T-helper 2 cell (primary cell): ENCODE results near the gene MAP2K3.
"Not testable (repeated sequence)": the region's sequence is repeated elsewhere in the genome, so short reads cannot be mapped to it uniquely, and the experiment has no call there.

Experiments used
- DNase-seq, 5 experiments: peaks; one replicate each; pipeline versions ENCODE4 v3.0.0 to v3.0.0-alpha.2; 2012 to 2022

Gene MAP2K3

DNA sequence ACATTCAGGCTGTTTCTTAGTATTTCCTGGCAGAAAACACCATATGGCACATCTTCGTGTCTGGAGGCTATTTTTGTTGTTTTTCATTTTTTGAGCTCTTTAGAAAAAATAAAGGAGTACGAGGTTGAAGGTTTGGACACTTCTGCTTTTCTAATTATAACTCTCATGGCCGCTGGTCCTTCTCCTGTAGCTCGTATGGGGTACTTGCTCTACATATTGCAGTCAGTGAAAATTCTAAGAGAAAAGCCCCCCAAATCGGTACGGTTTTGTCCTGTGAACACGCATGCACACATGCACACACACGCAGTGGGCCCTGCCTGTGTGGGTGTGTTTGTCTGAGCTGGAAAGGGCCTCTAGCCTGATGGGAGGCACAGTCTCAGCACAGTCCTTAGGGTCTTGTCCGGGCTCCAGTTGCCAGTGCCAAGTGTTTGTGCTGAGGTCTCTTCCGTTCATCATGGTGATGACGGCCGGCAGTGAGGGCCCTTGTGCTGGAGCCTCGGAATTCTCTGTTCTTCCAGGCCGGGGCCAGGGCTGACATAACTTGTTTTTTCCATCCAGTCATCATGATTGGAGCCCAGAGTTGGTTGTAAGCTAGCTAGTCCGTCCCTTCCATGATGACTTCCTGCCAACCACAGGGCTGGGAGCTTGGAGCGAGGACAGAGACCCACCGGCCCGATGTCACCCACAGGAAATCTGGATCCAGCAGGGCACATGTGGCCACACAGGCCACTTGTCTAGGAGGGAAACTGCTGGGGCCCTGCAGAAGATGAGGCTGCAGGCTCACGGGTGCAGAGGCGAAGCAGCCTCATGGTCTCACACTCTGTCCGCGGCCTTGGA is 26.5 kb downstream of the MAP2K3 start:
- not testable (repeated sequence) for DNase-seq

DNA sequence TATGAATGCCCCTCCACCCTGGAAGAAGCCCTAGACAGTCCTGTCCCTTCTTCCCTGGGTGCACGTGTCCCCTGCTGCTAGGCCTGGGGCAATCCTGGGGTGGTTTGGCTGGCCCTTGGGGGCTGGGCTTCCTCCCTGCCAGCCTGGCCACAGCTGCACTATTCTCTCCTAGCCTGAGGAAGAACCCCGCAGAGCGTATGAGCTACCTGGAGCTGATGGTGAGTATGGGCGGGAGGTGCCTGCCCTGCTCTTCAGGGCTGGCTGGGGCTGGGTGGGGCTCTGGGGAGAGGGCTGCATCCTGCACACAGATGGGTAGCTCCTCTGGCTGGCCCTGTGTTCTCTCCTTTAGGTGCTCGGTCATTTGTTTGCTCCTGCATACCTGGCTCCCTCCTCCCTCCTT is 28.8 kb downstream of the MAP2K3 start:
- no peak for DNase-seq

DNA sequence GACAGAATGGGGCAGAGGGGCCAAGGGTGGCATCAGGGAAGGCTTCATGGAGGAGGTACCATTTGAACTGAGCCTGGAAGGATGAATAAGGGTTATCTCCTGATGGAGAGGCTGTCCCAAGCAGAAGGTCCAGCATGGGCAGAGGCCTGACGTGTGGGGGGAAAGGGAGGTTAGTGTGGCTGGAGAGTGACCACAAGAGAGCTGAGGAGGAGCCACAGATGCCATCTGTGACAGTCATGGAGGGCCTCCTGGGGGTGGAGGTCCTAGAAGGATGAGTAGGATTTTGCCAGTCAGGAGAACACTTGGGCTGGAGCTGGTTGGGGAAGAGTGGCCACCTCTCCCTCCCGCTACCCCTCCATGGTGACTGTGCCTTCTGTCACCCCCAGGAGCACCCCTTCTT is 29.2 kb downstream of the MAP2K3 start:
- DNase-seq, result not testable (repeated sequence)

DNA sequence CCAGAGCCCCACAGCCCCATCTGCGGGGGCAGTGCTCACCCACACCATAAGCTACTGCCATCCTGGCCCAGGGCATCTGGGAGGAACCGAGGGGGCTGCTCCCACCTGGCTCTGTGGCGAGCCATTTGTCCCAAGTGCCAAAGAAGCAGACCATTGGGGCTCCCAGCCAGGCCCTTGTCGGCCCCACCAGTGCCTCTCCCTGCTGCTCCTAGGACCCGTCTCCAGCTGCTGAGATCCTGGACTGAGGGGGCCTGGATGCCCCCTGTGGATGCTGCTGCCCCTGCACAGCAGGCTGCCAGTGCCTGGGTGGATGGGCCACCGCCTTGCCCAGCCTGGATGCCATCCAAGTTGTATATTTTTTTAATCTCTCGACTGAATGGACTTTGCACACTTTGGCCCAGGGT is 29.8 kb downstream of the MAP2K3 start:
- not testable (repeated sequence) for DNase-seq

DNA sequence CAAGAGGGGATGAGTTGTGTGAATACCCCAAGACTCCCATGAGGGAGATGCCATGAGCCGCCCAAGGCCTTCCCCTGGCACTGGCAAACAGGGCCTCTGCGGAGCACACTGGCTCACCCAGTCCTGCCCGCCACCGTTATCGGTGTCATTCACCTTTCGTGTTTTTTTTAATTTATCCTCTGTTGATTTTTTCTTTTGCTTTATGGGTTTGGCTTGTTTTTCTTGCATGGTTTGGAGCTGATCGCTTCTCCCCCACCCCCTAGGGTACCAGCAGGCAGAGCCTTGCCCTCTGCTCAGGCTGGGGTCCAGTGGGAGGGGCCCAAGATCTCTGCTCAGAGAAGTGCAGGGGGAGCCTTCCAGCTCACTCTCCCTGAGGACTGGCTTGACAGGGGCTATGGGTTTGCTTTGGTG is 30.2 kb downstream of the MAP2K3 start:
- DNase-seq, result not testable (repeated sequence)

DNA sequence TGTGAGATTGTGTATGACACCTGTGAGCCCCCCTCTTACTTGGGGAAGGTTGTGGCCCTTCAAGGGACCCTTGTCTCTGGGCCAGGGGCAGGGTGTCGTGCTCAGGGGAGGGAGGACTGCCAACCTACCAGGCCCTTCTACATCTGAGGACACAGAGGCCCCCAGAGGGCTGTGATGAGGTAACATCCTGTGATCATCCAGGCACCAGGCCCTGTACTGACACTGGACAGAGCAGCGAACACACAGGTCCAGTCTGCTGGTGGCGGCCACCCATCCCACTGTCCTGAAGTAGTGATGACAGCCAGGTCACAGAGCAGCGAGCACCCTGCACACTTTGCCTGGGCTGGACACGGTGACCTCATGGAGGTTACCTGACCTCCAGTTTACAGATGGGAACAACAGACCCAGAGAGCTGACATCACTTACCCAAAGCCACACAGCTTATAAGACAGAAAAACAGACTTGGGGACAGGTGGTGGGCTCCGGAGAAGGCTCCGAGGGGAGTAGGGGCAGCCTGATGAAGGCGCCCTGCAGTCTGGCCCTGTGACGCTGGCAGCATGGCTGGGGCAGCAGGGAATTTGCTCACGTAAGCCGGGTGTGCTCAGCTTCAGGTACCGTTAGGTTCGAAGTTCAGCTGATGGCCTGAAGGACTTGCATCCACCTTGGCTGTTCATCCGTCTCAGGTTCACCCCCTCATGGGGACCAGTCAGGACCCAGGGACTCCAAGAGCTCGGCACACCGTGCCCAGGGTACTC is 30.9 kb downstream of the MAP2K3 start:
- not testable (repeated sequence) for DNase-seq

DNA sequence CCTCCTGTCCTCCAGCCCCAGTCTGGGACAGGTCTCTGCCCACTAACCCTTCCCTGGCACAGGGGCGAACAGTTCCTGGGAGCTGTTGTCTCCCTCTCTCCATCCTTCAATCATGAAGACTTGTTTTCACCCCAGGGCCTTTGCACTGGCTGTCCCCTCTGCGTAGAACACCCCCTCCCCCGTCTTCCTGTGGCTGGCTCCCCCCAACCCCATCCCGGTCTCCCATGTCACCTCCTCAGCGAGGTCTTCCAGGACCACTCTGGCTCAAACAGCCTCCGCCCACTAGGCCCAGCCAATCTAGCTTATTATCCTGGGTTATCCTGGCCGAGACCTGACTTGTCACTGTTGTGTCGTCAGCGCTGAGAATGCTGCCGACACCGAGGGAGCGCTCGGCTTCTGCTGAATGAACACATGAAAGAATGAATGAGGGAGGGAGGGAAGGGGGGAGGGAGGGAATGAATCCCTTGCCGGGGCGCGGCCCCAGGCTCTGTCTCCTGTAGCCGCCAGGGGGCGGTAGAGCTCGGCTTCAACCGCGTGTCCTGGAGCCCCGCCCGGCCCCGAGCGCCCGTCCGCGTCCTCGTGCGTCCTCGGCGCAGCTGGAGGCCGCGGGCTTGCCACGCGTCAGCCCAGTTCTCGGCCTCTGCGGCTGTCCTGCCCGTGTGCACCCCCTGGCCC is 31.8 kb downstream of the MAP2K3 start:
- DNase-seq, result not testable (repeated sequence)

DNA sequence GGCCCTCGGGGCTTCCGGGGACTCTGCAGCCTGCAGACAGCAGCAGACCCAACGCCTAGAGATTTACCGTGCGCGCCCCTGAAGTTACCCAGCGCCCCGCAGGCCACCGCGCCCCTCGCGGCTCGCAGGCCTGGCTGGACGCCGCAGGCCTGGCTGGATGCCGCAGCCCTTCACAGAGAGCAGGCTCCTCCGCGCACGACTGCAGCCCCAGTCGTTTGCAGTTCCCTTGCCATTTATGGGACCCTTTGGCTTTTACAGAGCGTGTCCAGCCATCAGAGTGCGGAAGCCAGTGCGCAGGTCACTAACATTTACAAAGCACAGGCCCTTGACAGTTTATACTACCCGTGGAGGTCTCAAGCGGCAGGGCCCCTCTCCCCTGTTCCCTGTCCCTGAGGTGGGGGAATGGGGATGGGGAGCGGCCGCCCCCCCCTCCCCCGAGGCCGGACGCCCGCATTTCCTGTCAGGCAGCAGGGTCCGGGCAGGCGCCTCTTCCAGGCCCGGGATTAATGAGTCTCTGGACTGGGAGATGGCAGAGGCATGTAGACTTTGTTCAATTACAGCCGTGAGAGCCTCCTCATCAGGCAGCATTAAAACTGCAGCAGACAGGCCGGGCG is 32.5 kb downstream of the MAP2K3 start:
- DNase-seq, result not testable (repeated sequence)

DNA sequence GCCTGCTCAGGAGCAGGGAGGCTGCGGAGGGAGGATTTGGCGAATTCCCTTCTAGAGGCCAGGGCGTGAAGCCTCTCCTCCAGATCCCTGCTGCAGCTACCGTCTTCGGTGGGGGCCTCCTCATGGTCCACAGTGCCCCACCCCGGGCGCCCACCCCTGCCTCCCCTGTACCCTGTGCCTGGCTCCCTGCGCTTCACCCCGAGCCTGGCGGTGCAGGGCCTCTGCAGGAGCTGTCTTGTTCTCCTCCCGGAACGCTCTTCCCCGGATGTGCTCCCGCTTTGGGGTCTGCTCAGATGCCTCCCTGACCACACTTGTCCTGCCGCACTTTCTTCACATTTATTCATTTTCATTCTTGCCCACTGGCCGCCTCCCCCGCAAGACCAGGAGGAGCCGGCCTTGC is 33.3 kb downstream of the MAP2K3 start:
- not testable (repeated sequence) for DNase-seq

DNA sequence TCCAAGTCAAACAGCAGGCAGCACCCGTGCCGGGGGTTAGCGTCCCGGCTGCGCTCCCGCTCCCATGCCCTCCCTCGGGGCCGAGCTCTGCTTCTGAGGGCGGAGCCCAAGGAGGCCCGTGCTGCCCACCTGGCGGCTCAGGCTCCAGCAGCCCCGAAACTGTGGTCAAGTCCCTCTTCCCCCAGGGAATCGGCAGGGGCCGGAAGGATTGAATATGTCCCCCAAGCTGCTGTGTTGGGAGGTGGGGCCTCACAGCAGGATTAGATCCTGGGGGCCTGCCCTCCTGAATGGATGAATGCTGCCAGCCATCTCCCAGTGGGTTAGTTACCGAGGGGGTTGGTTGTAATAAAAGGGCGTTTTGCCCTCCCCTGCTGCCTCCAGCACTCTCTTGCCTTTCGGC is 33.9 kb downstream of the MAP2K3 start:
- no peak for DNase-seq

DNA sequence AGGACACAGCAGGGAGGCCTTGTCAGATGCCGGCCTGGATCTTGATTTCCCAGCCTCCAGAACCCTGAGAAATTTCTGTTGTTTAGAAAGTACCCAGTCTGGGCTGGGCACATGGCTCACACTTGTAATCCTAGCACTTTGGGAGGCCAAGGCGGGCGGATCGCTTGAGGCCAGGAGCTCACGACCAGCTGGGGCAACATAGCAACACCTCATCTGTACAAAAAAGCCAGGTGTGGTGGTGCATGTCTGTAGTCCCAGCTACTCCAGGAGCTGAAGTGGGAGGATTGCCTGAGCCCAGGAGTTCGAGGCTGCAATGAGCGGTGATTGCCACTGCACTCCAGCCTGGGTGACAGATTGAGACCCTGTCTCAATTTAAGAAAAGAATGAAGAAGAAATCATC is 34.3 kb downstream of the MAP2K3 start:
- not testable (repeated sequence) for DNase-seq

DNA sequence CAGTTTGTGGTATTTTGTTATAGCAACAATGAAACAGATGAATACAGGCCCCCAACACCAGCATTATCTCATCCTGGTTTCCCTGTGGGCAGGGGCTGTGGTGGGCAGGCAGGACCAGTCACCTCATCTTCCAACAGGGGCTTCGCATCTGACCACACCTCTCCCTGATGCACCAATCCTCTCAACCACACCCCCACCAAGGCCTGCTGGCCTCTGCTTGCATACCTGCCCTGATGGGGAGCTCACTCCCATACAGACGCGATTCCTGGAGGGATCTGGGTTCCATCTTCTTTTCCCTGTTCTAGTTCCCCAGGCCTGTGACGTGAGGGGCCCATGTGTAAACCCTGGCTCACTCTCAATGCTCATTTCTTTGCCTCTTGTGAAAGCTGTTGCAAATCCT is 34.7 kb downstream of the MAP2K3 start:
- not testable (repeated sequence) for DNase-seq

DNA sequence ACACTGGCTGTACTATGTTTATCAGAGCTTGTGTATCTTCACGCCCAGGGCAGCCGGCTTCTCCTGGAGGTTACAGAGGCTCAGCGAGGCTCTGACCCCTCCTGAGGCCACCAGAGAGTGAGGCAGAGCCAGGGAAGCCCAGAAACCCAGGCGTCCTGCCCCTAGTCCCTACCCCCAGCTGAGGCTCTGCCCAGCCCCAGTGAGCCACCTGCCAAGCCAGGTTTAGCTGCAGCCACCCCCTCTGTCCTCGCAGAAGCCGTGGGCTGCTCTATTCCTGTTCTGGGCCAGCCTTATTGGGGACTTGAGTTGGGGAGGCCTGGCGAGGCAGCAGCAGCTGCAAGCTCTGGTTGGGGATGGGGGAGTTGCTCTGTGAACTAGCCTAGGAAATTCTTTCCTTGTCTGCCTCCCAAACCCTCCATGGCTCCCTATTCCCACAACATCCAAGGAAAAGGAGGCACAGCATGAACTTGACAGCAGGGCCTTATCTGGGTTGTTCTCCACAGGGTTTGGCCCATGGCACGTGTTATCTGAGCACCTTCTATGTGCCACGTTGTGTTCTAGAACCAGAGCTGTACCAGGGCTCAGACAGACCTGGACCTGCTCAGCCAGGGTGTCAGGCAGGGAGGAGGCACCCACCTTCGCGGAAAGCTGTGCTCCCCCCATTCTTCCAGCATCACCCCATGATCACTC is 35.3 kb downstream of the MAP2K3 start:
- not testable (repeated sequence) for DNase-seq

DNA sequence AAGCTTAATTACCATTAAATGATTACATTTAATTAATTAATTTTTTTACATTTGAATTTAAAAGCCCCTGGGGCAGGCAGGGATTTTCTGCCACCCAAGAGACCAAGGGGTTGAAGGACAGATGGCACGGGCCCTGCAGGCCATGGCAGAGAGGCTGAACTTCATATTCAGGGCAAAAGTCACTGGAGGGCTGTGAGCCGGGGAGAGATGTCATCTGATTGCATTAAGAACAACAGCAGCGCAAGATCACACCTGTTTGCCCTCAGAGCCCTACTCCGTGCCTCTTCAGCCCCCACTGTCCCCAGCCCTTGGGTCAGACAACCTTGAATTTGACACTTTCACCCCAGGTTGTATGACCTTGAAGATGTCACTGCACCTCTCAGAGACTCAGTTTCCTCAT is 35.9 kb downstream of the MAP2K3 start:
- DNase-seq, result not testable (repeated sequence)

DNA sequence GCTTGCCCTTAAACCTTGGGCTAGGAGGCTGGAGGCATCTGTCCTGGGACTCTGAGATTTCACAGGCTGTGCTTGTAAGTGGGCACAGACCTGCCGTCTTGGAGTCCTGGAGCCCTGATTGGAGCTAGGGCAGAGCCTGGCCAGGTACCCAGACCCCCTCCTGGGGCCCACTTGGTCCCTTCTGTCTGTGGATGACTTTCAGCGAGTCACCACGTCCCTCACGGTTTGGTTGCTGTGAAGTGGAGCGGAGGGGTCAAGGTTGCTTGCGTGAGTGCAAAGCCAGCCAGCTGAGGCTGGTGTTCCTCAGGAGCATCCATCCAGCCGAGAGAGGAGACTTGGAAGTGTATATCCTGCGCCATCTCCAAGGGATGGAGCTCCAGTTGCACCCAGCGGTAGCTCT is 36.5 kb downstream of the MAP2K3 start:
- not testable (repeated sequence) for DNase-seq

DNA sequence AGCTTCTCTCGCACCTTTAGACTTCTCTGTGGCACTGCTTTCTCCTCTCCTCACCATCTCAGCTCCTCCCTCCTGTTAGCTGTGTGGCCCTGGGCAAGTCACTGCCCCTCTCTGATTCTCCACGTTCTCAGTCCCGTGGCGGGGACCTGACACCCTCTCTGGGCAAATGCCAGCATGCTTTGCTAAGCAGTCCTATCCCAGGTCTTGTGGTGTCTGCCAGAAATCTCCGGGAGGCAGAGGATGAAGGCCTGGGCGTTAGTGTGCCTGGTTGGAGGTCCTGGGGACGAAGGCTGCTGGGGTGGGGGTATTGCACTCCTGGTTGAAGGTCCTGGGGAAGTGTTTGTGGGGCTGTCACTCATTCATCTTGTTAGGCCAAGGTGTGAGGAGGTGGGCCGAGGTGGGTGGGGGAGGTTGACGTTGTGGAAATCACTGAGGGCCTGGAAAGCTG is 37.3 kb downstream of the MAP2K3 start:
- not testable (repeated sequence) for DNase-seq

DNA sequence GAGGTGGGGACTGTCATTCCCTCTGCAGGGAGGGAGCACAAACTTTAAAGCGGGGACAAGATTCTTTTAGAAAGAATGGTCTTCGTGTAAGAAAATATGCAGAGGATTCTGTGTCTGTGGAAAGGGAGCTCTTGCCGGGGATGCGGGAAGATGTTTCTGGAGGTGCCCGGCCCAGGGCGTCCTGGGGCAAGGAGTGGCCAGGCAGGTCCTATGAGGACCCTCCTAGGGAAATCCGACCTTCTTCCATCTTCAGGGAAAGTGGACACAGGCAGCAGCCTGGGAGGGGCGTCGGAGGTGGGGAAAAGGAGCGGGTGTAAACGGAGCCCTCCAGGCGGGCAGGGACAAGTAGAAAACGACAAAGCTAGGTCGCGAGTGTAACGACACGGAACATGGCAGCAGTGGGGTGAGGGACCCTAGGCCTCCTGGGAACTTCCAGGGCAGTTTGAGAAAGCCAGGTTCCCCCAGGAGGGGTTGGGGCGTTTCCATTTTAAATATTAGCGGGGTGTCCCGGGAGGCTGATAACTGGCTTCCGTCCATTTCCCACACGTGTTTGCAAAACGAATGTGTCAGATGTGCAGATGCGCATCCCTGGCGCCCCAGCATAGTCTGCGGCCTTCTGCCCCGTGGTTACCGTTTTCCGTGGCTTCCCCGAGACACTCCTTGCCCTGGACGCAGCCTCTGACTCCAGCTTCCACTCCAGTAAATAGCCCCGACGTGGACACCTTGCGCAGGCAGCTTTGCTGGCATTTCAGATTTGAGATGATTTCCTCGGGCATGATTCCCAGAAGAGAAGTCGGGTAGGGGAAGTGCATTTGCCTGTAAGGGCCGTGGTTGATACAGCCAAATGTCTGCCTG is 39.0 kb downstream of the MAP2K3 start:
- DNase-seq, result not testable (repeated sequence)

DNA sequence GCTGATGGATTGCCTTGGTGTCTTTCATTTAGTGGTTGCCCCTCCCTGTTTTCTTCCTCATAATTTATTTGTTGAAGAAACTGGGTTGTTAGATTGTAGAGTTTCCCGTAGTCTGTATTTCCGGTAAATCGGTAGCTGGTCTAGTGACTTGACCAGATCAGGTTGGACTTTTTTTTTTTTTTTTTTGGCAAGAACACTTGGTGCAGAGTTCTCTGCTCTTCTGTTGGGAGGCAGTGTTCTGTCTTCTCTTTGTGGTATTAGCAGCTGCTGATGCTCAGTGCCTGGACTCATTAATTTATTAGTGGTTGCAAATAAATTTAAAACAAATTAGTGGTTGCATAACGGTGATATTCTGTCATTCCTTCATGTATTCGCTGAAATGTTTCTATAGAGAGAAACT is 40.2 kb downstream of the MAP2K3 start:
- DNase-seq, result not testable (repeated sequence)

DNA sequence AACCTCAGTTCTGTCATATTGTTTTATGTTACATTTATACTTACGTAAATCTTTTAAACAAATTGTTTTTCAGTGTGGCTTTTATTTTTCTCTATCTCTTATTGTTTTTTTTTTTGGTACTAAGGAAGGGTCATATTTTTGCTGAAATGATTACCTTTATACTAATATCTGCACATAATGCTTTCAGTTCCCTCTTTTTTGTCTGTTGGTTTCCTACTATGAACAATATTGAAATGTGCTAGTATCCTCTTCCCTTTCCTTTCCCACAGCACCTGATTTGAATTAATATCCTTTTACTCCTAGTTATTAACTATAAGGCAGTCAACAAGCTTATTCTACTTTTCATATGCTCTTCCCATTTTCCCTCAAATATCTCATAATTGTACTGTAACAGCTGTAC is 43.4 kb downstream of the MAP2K3 start:
- DNase-seq, result not testable (repeated sequence)

DNA sequence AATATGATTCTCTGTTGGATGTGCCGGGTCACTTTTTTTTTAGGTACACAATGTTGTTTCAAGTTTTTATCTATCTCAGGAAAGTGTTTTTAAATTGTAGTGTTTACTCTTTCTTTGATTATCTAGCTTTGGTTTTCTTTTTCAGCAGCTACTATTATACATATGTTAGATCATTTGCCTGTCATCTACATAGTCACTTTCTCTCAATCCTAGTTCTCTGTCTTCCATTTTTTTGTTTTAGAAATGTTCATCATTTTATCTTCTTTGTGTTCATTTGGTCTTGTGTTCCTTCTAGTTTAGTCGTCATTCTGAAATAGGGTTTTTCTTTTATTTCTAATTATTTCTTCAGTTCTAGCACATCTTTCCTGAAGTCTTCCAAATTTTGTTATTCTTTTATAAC is 44.3 kb downstream of the MAP2K3 start:
- not testable (repeated sequence) for DNase-seq
